Keratinocyte (primary cell): ENCODE data around the gene TOGARAM1.

Experiments
- CTCF ChIP-seq, 3 experiments: IDR thresholded peaks in 1 of 3; conservative IDR thresholded peaks in 1 of 3; optimal IDR thresholded peaks in 1 of 3; 2 replicates in 2 of 3; 3 replicates in 1 of 3; pipeline versions ENCODE3 to v1.5.1; 2011; ENCODE audit warnings: low read length in 3 of 3, mild to moderate bottlenecking in 3 of 3, moderate library complexity in 2 of 3, control low read depth in 1 of 3, inconsistent platforms in 1 of 3; ENCODE audit not compliant: insufficient read depth in 2 of 3; ENCODE audit errors: extremely low read depth in 1 of 3
- EZH2 ChIP-seq: IDR thresholded peaks from one replicate; pipeline ENCODE4 v1.6.1; 2012; ENCODE audit warnings: inconsistent platforms, mild to moderate bottlenecking, low read length, moderate library complexity

DNA sequence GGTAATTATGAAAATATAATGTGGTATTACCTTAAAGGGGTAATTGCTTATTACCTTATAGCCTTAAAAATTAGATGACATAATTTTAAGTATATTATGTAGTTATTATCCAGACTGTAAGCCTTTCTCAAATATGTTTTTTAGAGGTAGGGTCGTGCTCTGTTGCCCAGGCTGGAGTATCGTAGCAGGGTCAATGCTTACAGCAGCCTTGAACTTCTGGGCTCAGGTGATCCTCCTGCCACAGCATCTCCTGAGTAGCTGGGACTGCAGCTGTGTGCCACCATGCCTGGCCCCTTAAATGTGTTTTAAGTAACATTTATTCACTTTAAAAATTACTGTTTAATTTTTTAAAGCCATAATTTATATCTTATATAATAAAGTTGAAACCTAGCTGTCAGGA is 132.3 kb downstream of the TOGARAM1 start:
- TF ChIP-seq CTCF (optimal IDR thresholded peaks at IDR 0.05 in 1 of 3, IDR thresholded peaks at IDR 0.05 in 1 of 3, conservative IDR thresholded peaks at IDR 0.05 in 1 of 3; ENCODE audit: extremely low read depth in 1 of 3, insufficient read depth in 2 of 3, low read length in 3 of 3) (no peak), EZH2 (no peak)
